ENCODE measurements around the gene OSBPL10. TPM values are rescaled to one million over a fixed set of nuclear protein-coding genes. Genes with fewer than 3 reads are reported as not detected.

Gene OSBPL10
- total and polyA plus RNA-seq, 9 donors, result 2.5 to 36.6 (median 10.6) TPM

DNA sequence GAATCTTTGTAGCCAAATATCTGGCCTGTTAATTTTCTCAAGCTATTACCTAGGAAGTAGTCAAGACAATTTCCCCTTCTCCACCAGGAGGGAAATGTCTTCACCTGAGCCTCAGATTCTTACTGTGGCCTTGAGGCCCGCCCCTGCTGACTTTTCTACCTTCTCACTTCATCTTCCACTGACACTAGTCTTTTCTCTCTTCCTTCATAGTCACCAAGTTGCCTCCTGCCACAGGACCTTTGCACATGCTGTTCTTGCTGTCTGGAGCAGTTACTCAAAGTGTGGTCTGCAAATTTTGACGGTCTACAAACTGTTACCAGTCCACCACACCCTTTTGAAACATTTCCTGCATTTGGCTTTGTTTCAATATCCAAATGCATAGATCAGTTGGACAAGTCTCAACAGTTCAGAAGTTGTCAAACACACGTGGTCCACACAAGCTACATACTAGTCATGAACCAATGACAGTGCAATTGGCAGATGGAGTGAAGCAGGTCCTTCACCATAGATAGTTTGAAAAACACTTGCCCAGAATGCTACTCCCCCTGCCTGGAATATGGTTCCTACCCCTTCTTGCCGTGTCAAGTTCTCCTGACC lies 100.5 kb downstream of the OSBPL10 start:
- Histone ChIP-seq H3K36me3 (no peaks in the 10 kb centered on the region), H3K4me3 (no peak overlapping the region), H3K27me3 (no peaks in the 10 kb centered on the region), H3K4me1 (ENCODE audit: insufficient read depth) (no peaks in the 10 kb centered on the region), H3K9me3 (no peaks in the 10 kb centered on the region), H3K27ac (no peak overlapping the region)
- WGBS, 3 donors, result 75 to 90% (median 82%) methylated on average over 4 of the region's 4 CpGs
- intact Hi-C loops (cut with DNase I), result no loop called here
- no peak for DNase-seq
- TF ChIP-seq, protein P1, sequence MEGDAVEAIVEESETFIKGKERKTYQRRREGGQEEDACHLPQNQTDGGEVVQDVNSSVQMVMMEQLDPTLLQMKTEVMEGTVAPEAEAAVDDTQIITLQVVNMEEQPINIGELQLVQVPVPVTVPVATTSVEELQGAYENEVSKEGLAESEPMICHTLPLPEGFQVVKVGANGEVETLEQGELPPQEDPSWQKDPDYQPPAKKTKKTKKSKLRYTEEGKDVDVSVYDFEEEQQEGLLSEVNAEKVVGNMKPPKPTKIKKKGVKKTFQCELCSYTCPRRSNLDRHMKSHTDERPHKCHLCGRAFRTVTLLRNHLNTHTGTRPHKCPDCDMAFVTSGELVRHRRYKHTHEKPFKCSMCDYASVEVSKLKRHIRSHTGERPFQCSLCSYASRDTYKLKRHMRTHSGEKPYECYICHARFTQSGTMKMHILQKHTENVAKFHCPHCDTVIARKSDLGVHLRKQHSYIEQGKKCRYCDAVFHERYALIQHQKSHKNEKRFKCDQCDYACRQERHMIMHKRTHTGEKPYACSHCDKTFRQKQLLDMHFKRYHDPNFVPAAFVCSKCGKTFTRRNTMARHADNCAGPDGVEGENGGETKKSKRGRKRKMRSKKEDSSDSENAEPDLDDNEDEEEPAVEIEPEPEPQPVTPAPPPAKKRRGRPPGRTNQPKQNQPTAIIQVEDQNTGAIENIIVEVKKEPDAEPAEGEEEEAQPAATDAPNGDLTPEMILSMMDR (IDR thresholded peaks at IDR 0.05), result no peak
- TF ChIP-seq EP300 (IDR thresholded peaks at IDR 0.05), result no peak

DNA sequence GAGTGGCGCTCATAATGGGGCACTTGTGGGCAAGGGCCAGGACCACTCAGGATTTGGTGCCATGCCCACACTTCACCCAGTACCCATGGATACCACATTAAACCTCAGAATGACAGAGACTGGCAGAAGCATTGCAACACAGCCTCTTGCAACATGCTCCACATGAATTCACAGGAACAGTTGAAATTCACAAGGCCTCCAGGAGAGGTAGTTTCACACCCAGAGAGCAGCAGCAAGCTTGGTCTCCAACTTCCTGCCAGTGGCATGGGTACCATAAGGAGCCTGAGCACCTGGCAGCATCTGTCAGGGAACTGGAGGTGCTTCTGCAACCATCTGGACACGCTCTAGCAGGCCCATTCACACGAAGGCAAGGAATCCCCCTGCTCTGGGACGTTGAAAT lies 101.0 kb downstream of the OSBPL10 start:
- no peaks in the 10 kb centered on the region for H3K27me3 ChIP-seq
- 96 to 98% (median 97%) methylated on average over 4 of the region's 4 CpGs for WGBS, 3 donors
- intact Hi-C loops (cut with DNase I), result no loop called here
- no peaks in the 10 kb centered on the region for H3K4me1 ChIP-seq (ENCODE audit: insufficient read depth)
- H3K36me3 ChIP-seq, result no peaks in the 10 kb centered on the region
- TF ChIP-seq EP300 (IDR thresholded peaks at IDR 0.05), result no peak
- TF ChIP-seq POLR2A (IDR thresholded peaks at IDR 0.05), result no peak
- TF ChIP-seq, protein P1 (IDR thresholded peaks at IDR 0.05), result no peak
- no peak for DNase-seq
- H3K9me3 ChIP-seq, result no peaks in the 10 kb centered on the region
- H3K4me3 ChIP-seq, result no peak overlapping the region
- no peak overlapping the region for H3K27ac ChIP-seq

DNA sequence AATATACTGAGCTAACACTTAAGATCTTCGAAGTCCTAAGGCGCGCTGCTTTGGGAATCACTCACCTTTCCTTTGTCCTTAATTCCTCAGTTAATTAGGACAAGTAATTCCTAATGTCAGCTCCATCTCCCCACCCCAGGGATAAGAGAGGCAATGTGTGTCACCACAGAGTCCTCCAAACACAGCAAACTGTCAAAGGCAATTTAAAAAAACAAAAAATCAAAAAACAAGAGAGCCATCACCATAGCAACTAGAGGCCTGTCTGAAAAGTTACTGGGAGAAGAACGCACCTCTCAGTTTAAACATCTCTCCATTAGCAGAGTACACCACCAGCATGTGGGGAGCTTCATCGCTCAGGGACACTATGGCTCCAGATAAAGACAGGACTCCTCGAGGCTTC lies 101.7 kb downstream of the OSBPL10 start:
- Histone ChIP-seq H3K36me3 (no peaks in the 10 kb centered on the region), H3K4me1 (ENCODE audit: insufficient read depth) (no peaks in the 10 kb centered on the region), H3K9me3 (no peaks in the 10 kb centered on the region), H3K27ac (no peak overlapping the region), H3K27me3 (no peaks in the 10 kb centered on the region), H3K4me3 (no peak overlapping the region)
- WGBS, 3 donors, result 94 to 97% (median 95%) methylated on average over 6 of the region's 6 CpGs
- DNase-seq, result no peak
- intact Hi-C loops (cut with DNase I), result no loop called here
- TF ChIP-seq, protein P1 (IDR thresholded peaks at IDR 0.05), result no peak
- no peak for TF ChIP-seq EP300 (IDR thresholded peaks at IDR 0.05)
- TF ChIP-seq POLR2A (IDR thresholded peaks at IDR 0.05), result no peak

DNA sequence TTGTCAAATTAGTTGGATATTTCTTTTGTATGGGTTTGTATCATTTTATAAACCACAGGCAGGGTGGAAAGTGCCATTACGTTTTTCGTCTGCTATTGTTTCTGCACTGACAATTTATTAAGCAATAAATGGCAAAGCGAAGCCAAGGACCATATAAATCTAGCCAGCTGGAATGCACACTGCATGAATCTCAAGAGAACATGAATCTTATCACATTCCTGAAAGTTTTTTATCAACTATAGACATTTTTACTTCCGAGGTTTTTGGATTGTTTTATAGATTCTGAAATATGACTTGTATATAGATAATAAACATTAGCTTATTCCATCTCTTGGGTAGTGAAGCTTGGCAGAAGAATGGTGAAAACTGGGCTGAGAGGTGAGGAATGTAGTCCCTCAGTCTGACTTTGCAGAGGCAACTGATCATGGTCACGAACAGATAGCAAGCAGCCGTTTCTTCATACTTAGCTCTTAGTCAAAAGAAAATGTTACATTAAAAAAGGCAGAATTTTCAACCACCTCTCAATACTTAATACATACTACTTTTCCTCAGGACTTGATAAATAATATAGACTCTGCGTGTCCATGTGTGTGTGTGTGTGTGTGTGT lies 102.7 kb downstream of the OSBPL10 start:
- no peaks in the 10 kb centered on the region for H3K4me1 ChIP-seq (ENCODE audit: insufficient read depth)
- 19 to 30% (median 29%) methylated on average over 7 of the region's 7 CpGs for WGBS, 3 donors
- no peaks in the 10 kb centered on the region for H3K27me3 ChIP-seq
- intact Hi-C loops (cut with DNase I), result no loop called here
- TF ChIP-seq, protein P1 (IDR thresholded peaks at IDR 0.05), result no peak
- no peak for TF ChIP-seq POLR2A (IDR thresholded peaks at IDR 0.05)
- TF ChIP-seq EP300 (IDR thresholded peaks at IDR 0.05), result no peak
- no peak for DNase-seq
- no peaks in the 10 kb centered on the region for H3K36me3 ChIP-seq
- no peaks in the 10 kb centered on the region for H3K9me3 ChIP-seq
- H3K27ac ChIP-seq, result no peak overlapping the region
- no peak overlapping the region for H3K4me3 ChIP-seq

All from ovary (tissue), 9 donors.